Measurements from ENCODE around the gene TRPV2.
"Not testable (repeated sequence)": the region's sequence is repeated elsewhere in the genome, so short reads cannot be mapped to it uniquely, and the experiment has no call there.

The TRPV2 gene

GRCh38 chr17:16438557-16439302 is 23.4 kb downstream of the TRPV2 start:
- peak; percentile 99 for DNase-seq

DNA sequence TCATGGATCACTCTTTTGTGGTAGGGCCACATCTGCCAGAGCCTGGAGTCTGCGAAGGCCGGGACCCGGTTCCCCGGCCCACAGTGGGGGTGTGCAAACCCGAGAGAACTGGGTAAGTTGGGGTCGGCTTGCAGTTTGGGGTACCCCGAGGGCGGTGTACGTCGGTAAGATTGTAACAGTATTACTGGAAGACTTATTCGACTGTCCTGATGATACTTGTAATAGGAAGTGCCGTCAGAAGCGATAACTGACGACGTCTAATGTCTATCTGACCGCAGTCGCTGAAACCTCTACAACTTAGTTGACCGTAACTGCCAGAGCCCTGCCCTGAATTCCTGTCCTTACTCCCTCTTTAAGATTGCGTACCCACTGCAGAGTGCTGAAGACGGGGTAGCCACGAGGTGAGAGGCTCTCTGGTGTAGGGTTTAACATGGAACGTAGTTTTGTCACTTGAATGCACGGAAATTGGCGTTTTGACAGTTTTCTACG is 24.0 kb downstream of the TRPV2 start:
- no peak for DNase-seq

- no peak for DNase-seq
Measured at GRCh38 chr17:16439811-16440351, 24.5 kb downstream of the TRPV2 start.

DNA sequence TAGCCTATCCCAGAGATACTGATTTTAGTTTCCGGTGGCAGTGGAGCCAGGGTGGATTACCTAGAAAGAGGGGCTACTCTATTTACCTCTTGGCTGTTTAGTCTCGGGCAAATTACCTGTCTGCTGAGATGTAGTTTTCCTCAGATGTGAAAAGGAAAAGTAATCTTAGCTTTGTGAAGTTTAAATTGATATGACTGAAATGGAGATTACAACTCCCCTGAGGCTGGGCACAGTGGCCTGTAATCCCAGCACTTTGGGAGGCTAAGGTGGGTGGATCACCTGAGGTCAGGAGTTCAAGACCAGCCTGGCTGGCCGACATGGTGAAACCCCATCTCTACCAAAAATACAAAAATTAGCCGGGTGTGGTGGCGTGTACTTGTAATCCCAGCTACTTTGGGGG is 25.0 kb downstream of the TRPV2 start:
- DNase-seq = not testable (repeated sequence)

- DNase-seq = no peak
Measured at GRCh38 chr17:16440901-16441629, 25.7 kb downstream of the TRPV2 start.

- no peak for DNase-seq
Measured at GRCh38 chr17:16442141-16442540, 26.8 kb downstream of the TRPV2 start.

DNA sequence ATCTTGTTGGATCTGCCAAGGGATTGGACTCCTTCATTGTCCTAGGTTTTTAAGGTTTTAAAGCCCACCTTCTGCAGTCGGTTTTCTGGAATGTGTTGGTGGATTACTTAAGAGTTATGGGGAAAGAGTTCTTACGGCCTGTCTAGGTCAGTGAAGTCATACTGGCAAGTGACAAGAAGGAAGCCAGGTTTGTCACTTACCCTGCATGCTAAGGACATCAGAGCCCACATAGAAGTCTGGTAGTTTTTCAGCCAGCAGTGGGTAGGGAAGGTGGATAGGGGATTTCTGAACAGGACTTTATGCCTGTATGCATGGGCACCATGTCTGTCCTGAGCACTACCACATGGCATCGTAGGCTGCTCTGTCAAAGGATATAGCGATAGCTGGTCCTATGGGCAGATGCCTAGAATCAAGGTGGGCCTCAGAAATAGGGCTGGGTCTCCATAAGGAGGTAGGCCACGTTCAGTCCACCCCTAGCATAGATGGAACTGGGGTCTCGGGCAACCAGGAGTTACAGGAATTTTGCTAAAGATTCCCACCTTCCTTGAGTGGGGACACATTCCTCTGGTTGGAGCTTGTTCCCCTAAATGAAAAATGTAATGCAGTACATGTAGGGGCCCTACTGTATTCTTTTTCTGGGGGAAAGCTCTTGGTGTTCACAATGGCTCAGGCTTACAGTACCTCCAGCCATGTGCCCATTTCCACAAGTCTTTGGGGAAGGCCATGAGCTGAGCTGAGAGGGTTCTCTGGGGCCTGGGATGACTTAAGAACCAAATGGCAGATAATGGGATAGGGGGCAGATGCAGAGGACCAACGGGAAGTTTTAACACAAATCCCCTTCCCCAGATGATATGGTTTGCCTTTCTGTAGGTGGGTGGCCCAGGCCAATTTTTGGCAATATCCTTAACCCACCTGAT is 27.5 kb downstream of the TRPV2 start:
- no peak for DNase-seq

GRCh38 chr17:16443511-16444257 is 28.3 kb downstream of the TRPV2 start:
- DNase-seq = no peak

DNA sequence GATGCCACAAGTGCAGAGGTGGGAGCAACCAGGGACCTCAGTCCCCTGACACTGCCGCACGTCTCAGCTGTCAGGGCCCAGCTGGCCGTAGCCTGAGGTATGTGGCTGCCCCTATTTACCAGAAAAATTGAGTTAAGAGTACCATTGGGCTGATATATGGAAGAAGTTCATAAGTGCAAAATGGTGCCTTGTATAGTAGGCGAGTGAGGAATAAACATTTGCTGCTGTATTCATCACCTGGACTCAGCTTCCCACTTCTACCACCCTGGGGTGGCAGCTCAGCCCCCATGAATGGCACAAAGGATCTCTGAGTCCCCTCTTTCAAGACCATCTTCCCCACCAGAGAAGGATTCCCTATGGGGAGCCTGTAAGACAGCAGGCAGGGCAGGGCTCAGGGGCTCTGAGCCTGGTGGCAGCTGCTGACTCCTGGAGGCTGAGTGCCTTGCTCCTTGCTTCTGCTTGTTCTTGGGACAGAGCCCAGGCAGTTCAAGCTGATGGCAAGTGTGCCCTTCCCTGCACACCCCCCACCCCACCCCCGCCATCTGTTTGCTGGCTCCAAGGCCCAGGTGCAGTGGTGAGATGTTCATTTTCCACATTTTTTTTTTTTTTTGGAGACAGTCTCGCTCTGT is 29.0 kb downstream of the TRPV2 start:
- no peak for DNase-seq

GRCh38 chr17:16446338-16446983 is 31.1 kb downstream of the TRPV2 start:
- DNase-seq = no peak

GRCh38 chr17:16447676-16448075 is 32.3 kb downstream of the TRPV2 start:
- no peak for DNase-seq

GRCh38 chr17:16448490-16448889 is 33.1 kb downstream of the TRPV2 start:
- DNase-seq = no peak

GRCh38 chr17:16449121-16449570 is 33.8 kb downstream of the TRPV2 start:
- DNase-seq = no peak

GRCh38 chr17:16450028-16450427 is 34.7 kb downstream of the TRPV2 start:
- no peak for DNase-seq

DNA sequence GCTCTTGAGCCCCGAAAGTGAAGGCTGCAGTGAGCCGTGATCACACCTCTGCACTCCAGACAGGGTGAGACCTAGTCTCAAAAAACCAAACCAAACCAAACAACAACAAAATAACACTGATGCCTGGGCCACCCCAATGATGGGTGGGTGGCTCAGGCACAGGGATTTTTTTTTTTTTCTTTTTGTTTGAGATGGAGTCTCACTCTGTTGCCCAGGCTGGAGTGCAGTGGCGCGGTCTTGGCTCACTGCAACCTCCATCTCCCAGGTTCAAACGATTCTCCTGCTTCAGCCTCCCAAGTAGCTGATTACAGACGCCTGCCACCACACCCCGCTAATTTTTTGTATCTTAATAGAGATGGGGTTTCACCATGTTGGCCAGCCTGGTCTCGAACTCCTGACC is 36.9 kb downstream of the TRPV2 start:
- DNase-seq = not testable (repeated sequence)

DNA sequence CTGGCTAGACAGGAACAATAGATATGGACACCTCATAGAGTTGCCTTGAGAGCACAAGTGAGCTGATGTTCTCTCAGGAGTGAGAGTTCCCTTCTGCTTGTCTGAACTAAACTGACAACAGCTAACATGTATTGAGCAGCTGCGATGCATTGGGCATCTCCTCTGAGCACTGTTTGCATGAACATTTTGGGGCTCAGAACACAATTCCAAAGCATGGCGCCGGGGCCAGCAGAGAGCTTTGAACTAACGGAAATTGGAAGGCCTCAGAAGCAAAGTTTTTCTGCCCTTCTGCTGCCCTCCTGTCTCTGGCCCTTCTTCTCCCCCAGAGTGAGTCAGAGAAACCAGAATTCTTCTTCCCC is 38.1 kb downstream of the TRPV2 start:
- no peak for DNase-seq

GRCh38 chr17:16455997-16456741 is 40.8 kb downstream of the TRPV2 start:
- no peak for DNase-seq

DNA sequence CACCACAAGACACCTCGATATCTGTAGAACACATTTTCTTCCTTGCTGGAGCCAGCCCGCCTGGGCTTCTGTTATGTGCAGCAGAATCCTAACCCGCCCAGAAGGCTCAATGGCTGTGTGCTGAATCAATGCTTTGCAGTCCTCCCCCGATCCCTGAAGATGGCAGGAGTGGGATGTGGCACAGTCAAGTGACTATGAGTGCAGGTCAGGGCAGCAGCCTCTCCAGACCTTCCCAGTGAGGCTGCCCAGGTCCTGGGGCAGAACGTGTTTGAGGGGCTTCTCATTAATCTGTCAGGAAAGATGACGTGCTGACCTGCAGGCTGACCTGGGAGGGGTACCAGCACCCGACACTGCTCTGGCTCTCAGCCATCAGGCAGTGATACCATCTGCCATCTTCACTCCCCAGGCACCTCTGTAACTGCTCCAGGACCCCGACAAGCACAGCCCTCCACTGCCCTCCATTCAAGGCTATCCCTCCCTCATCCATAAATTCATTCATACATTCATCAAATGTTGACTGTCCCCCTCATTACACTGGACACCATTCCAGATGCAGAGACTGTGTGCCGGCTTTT is 41.5 kb downstream of the TRPV2 start:
- no peak for DNase-seq

DNA sequence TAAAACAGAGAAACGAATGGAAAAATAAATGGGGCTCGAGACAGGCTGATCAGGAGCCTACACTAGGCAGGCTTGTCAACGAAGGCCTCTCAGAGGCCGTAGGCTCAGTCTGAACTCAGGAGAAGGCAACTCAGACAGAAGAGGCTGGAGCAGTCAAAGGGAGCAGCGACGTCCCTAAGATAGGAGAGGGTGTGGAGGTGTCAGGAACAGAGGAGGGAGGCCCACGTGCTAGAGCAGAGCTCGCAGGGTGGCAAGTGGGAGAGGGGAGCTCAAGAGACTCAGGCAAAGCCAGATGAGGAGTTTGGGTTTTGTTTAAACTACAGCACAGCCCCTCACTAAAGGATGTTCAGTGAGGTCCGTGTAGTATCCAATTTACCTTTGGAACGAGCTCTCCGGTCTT is 43.9 kb downstream of the TRPV2 start:
- DNase-seq = no peak
